GM18511 (cell line): ENCODE results near the gene RNF214.
A peak's percentile ranks its signal among the peaks of the same experiment; 100 is the strongest.
"Not testable (repeated sequence)": the region's sequence is repeated elsewhere in the genome, so short reads cannot be mapped to it uniquely, and the experiment has no call there.

ENCODE experiments used
- ATAC-seq: cut with Tn5 transposase; IDR thresholded peaks from one replicate; pipeline ENCODE4 v1.9.1; 2021; ENCODE audit warnings: mild to moderate bottlenecking, moderate library complexity; ENCODE audit not compliant: unreplicated experiment

The RNF214 gene

DNA sequence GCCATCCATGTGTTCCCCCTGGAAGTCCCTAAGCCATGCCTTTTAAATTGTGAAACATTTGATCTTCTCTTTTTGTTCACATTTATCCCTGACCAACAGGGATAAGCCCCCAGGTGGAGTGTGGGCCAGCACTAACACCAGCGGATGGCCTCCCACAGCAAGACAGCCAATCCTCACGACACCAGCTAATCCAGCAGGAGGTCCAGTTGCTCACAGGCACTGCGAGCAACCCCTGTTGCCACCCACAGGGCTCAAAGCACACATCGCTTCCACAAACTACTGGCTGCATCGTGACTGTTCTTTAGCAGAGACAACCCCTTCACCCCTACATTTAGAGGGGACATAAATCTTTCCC lies 2.6 kb upstream of the RNF214 start:
- no peak for ATAC-seq

DNA sequence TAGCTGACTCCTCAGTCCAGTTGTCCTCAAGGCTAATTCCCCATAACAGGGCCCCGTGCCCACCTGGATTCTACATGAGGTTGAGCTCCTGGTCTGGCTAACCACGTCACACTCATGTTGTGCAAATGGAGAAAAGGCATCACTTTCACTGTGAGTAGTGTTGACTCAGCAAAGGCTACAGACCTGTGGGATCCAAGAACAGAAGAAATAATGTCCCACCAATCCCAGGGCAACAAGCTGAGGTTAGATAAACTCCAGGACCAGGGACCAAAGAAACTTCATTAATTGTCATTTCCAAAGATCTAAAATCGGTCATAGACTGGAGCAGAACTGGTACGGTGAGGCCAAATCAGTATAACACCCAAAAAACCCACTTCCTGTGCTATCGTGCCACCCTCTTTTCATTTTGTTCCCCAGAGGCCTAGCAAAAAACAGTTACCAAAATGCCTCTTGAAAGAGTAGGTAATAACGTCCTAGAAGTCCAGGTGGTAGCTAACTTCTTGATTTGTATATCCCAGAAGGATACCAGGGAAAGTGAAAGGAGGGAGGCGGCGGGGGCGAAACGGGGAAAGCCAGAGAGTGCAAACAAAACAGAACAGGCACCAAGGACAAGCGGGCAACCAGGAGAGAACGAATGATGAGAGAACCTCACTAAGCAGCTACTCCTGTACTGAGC lies 2.0 kb upstream of the RNF214 start:
- peak; percentile 37 for ATAC-seq

DNA sequence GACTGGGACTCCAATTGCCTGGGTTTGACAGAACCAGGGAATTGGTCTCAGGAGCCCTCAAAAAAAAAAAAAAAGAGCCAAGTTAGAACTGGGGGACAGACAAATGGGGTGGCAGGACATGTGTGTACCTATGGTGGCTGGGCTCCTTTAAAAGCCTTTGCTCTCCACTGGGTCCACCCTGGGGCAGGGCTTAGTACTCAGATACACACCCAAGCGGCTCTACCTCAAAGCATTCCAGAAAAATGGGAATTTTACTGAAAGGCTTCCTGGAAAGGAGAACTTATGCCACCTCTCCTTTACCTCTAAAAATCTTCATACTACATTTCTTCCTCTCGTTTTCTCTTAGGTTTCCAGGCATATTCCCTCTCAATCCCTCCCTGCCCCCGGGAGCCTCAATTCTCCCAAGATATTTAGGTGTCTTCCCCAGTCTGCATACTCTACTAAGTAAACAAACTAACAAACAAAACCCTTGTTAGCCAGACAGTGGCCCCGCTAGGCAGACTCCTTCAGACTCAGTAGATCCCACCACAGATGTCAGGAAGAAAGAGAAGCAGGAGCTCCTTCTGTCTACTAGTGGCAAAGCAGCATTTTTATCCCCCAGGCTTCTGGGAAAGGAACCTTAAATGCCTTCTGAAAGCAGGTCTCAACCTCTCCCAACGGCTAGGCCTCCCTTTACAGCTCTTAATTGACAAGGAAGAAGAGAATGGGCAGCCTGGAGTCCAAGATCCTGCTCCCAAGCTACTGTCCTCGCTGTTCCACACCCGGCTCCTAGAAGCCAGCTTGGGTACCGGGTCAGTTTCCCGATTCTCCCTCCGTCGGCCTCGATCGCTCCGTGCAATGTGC lies 1.3 kb upstream of the RNF214 start:
- ATAC-seq = no peak

- no peak for ATAC-seq
Measured at GRCh38 chr11:117231842-117232091, 704 bp upstream of the RNF214 start, which contains the start of gene PCSK7. PCSK7 (minus strand) TSS chr11:117232073; CDS start chr11:117229844, 2,229 bp downstream.

DNA sequence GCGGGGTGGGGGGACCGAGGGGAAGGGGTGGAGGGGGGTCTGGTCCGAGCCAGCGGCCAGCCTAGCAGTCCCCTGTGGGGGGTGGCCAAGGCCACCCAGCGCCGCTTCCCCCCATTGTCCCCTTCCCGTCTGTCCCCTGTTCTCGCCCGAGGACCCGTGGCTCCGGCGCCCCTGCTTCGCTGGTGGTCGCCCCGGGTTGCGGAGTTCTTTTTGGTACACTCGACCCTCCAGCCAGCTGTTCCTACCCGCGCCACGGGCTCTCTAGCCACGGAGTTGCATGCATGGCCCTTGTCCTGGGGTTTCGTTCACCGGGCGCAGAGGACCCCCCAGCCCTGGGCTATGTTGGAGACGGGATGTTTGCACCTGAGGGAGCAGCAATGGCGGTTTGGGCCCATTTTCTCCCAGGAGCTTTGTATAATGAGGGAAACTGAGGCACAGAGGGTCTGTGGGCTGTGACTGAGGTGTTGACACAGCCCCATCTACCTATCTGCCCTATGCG lies 489 bp downstream of the RNF214 start:
- no peak for ATAC-seq

- no peak for ATAC-seq
Measured at GRCh38 chr11:117238221-117238620, 5.8 kb downstream of the RNF214 start.

DNA sequence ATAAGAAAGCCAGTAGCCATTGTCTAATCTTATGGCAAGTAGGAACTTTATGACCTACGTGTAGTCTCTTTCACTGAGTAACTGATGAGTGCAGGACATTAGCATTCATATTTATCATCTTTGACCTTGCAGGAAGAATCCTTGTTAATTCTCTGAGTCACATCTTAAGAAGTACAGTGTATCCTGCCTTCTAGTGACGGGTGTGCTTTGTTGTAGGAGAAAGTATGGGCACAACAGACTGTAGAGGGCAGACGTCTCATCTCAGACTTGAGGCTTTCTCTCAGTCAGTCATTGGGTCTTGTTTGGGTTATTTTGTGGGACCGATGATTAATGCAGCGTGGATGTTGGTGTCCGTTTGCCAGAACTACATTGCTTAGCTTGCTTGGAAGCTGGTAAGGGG lies 6.8 kb downstream of the RNF214 start:
- ATAC-seq = no peak

- no peak for ATAC-seq
Measured at GRCh38 chr11:117248341-117248740, 15.9 kb downstream of the RNF214 start.

DNA sequence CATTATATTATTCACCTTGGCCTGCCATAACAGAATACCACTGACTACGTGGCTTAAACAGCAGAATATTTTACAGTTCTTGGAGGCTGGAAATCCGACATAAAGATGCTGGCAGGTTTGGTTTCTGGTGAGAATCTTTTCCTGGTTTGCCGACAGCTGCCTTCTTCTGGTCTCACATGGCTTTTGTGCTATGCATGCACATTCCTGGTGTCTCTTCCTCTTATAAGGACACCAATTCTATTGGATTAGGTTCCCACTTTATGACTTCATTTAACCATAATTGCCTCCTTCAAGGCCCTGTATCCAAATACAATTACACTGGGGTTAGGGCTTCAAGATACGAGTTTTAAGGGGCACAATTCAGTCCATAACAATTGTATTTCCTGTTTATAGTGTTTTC lies 17.1 kb downstream of the RNF214 start:
- no peak for ATAC-seq

DNA sequence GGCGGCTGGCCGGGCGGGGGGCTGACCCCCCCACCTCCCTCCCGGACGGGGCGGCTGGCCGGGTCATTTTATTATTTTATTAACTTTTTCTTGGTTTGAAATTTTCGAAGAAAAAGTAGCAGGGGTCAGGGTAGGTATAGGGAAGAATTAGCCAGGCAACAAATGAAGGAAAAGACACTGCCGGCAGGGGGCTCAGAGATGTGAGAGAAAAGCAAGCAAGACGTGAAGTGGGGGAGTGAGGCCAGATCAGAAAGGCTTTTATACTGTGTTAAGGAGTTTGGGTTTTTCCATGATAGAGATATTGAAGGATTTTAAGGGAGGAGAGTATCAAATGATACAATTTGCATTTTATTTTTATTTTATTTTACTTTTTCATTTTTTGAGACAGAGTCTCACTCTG lies 19.0 kb downstream of the RNF214 start:
- ATAC-seq = no peak

DNA sequence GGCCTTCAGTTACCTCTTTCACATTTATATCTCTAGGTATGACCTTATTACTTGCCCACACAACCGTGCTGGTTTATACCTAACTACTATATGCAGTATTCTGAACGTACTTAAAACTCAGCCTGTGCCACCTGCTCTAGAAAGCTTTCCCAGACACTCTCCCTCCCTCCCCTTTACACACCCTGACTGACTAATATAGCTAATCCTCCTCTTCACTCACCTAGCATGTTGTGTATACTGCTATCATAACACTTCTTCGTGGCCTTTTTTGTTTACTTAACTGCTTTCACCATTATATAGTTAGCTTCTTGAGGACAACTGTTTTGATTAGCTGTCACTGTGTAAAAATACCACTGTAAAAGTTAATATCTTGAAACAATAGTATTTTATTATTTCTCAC lies 23.5 kb downstream of the RNF214 start:
- no peak for ATAC-seq

DNA sequence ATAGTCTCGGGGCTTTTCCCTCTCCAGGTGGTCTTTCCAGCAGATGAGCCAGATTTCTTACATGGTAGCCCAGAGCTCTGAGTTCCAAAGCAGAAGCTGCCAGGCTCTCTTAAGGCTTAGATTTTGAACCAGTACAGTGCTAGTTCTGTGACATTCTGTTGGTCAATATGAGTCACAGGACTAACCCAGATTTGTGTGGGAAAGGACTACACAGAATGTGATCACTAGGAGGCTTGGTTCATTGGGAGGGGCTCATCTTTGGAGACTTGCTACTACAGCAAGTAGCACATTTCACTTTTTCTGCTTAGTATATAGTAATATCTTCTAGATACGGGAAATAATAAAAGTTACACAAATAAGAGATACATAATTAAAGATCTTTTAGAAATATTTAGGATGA lies 24.1 kb downstream of the RNF214 start:
- ATAC-seq = no peak

DNA sequence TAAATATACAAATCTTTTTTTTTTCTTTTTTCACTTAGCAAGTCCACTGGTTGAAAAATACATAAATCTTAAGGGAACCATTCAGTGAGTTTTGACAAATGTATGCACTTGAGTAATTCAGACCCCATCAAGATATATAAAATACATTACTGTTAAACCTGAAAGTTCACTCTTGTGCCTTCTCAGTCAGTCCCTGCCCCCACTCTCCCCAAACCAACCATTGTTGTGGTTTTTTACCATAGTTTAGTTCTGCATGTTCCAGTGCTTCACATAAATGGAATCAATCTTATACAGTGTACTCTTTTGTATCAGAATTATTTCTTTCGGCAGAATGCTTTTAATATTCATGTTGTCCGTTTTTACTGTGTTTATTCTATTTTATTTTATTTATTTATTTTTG lies 26.1 kb downstream of the RNF214 start:
- ATAC-seq = no peak

- ATAC-seq = no peak
Measured at GRCh38 chr11:117259417-117259816, 26.9 kb downstream of the RNF214 start.

- not testable (repeated sequence) for ATAC-seq
Measured at GRCh38 chr11:117264624-117265323, 32.3 kb downstream of the RNF214 start.

GRCh38 chr11:117265745-117266144 lies 33.3 kb downstream of the RNF214 start:
- no peak for ATAC-seq

GRCh38 chr11:117269856-117270255 lies 37.4 kb downstream of the RNF214 start:
- ATAC-seq = no peak

GRCh38 chr11:117271208-117271607 lies 38.7 kb downstream of the RNF214 start:
- ATAC-seq = no peak

DNA sequence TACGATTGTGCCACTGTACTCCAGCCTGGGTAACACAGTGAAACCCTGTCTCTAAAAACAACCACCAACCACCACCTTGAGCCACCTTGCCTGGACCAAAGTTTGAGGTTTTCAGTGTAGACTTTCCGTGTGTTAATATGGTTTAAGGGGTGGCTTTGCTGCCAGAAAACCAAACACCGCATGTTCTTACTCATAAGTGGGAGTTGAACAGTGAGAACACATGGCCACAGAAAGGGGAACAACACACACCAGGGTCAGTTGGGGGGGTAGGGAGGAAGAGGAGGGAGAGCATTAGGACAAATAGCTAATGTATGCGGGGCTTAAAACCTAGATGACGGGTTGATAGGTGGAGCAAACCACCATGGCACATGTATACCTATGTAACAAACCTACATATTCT lies 39.7 kb downstream of the RNF214 start:
- not testable (repeated sequence) for ATAC-seq

- ATAC-seq = no peak
Measured at GRCh38 chr11:117273550-117274289, 41.2 kb downstream of the RNF214 start.

- ATAC-seq = no peak
Measured at GRCh38 chr11:117278347-117278746, 45.9 kb downstream of the RNF214 start.
